Right lobe of liver (tissue), 4 donors: ENCODE measurements around the gene DAD1.

Experiments
- POLR2A ChIP-seq: fragments of 450-650 bp; IDR thresholded peaks from one replicate; pipeline ENCODE4 v1.6.1; 2017; ENCODE audit warnings: antibody characterized with exemption, mild to moderate bottlenecking
- TF ChIP-seq, protein P1 (sequence below), 4 donors: fragments of 200-600 bp in 3 of 4; fragments of 450-650 bp in 1 of 4; IDR thresholded peaks; one replicate each; pipeline versions ENCODE4 v1.5.1 to v1.8.0; 2016 to 2022; ENCODE audit warnings: antibody characterized with exemption in 4 of 4, mild to moderate bottlenecking in 2 of 4
- donor health status: DM: no; HTN: no; CAD: no.
- donor health status: DM: no; HTN: no; CAD: no.
- donor health status: DM: no; HTN: yes; CAD: no.

GRCh38 chr14:22538671-22539228 is 50.3 kb downstream of the DAD1 start:
- TF ChIP-seq, protein P1, sequence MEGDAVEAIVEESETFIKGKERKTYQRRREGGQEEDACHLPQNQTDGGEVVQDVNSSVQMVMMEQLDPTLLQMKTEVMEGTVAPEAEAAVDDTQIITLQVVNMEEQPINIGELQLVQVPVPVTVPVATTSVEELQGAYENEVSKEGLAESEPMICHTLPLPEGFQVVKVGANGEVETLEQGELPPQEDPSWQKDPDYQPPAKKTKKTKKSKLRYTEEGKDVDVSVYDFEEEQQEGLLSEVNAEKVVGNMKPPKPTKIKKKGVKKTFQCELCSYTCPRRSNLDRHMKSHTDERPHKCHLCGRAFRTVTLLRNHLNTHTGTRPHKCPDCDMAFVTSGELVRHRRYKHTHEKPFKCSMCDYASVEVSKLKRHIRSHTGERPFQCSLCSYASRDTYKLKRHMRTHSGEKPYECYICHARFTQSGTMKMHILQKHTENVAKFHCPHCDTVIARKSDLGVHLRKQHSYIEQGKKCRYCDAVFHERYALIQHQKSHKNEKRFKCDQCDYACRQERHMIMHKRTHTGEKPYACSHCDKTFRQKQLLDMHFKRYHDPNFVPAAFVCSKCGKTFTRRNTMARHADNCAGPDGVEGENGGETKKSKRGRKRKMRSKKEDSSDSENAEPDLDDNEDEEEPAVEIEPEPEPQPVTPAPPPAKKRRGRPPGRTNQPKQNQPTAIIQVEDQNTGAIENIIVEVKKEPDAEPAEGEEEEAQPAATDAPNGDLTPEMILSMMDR (IDR thresholded peaks at IDR 0.05), result no peak
- TF ChIP-seq POLR2A, result no peak
